ENCODE results near the gene POC1A. TPM values are rescaled to one million over a fixed set of nuclear protein-coding genes. Genes with fewer than 3 reads are reported as not detected.
"Not testable (repeated sequence)": the region's sequence is repeated elsewhere in the genome, so short reads cannot be mapped to it uniquely, and the experiment has no call there.

The POC1A gene
- polyA plus RNA-seq, 3 donors: 7.0 to 8.2 (median 8.1) TPM

DNA sequence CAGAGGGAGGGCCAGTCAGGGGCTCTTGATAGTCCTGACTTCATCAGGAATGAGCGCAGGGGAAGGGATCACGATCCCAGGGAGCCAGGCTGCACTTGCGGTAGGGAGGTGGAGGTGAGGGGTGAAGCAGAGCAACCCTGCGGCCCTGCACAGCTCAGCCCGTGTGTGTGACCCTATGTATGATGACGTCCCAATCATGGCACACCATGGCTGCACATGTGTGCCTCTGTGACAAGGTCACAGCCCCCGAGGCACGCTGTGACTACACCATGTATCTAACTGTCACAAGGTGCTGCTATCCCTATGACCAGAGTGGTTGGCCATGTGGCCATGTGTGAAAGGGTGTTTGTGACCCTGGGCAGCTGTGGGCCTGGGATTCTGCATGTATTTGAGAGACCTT lies 30.5 kb upstream of the POC1A start:
- DNase-seq (ENCODE audit: low read depth in 3 of 3, low spot score in 2 of 3): no peak

DNA sequence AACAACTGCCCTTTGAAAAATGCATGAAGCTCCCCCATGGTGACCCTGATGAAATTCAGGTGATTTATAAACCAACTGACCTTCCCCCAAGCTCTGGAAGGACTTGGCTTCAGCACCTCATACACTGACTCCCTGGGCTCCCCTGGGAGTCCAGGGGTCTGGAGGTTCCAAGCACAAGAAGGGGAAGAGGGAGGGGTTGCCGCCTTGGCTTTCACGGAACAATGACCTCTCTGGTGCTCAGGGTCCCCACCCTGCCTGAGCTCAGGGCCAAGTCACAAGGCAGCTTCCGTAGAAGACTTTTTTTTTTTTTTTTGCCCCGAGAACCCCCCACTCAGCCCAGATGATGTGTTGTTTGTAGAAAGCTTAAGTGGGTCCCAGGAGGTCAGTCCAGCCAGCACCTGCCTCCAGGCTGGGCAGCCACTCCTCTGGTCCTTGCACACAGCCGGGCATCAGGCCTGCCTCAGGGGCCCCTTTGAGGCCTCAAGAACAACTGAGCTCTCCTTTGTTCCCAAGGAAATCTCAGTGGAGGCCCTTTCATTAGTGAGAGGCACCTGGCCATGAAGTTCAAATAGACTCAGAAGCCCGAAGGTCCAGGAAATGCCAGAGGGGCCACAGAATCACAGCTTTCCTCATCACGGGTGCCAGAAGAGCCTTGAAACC lies 29.7 kb upstream of the POC1A start:
- DNase-seq (ENCODE audit: low read depth in 3 of 3, low spot score in 2 of 3): no peak

DNA sequence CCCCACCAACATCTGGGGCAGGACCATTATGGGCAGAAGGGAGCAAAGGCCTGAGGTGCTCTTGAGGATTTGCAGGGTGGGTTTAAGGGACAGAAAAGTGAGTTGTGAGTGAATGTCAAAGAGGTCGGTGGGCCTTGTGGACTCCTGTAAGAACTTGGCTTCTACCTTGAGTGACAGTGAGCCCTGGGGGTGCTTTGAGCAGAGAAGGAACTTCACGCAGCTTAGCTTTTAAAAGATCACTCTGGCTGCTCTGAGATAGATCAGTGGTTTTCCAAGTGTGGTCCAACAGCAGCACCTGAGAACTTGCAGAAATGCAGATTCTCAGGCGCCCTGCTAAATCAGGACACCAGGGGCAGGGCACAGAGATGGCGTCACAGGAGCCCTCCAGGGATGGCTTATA lies 28.5 kb upstream of the POC1A start:
- no peak for DNase-seq (ENCODE audit: low read depth in 3 of 3, low spot score in 2 of 3)

DNA sequence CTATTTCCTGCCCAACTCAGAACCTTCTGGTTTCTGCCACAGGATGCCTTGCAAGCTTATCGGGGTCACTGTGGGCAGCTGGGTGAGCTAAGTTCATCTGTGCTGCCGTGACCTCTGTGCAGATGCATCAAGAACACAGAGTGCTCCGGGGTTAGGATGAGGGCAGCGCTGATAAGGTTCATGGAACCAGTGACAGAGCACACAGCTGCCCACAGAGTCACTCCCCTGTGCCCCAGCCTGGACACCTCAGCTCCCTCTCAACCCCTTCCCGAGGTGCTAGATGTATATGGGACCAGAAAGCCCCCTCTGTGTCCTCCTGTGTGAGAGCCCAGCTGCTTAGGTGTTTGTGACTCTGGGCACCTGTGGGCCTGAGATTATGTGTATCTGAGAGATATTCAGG lies 28.0 kb upstream of the POC1A start:
- no peak for DNase-seq (ENCODE audit: low read depth in 3 of 3, low spot score in 2 of 3)

DNA sequence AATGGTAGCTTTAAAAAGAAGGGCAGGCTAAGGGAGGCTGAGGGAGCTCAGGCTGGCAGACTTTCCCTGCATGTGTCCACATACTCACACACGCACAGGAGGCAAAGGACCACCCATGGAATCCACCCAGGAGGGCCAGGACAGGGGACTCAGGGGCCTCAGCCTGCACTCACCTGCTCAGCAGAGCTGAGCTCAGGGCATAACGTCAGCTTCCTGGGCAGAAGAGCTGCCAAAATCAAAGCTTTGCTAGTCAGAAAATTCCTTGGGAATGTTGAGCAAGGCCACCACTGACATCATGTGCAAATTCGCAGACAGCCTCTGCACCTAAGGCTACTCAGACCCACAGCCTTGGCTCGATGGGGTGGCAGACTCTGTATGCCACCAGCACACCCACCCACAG lies 27.3 kb upstream of the POC1A start:
- no peak for DNase-seq (ENCODE audit: low read depth in 3 of 3, low spot score in 2 of 3)

DNA sequence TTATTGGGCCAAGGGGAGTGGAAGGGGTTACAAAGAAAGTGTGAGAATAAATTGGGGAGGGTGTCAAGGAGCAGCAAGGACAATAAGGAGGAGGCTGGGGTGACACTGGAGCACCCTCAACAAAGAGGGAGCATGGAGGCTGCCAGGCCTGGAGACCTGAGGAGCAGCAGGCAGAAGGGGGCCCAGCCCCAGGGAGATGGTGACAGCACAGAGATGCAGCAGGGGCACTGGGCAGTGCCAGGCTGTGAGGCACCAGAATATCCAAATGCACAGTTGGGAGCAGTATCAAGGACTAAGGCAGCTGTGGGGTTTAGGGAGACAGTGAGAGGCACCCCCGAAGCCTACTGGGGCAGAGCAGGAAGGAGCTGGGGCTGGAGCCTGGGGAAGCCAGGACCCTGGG lies 24.3 kb upstream of the POC1A start:
- DNase-seq (ENCODE audit: low read depth in 3 of 3, low spot score in 2 of 3): no peak

DNA sequence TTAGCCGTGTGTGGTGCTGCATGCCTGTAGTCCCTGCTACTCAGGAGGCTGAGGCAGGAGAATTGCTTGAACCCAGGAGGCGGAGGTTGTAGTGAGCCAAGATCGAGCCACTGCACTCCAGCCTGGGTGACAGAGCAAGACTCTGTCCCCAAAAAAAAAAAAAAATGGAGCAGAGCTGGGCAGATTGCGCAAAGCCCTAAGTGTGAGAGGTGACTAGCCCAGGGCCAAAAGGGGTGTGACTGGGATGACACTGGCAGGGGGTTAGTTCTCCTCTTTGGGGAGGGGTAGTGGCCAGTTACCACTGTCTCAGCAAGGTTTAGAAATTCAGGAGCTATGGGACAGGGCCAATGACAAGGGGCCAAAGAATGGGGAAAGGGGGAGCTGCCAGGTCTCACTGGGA lies 23.9 kb upstream of the POC1A start:
- DNase-seq (ENCODE audit: low read depth in 3 of 3, low spot score in 2 of 3): not testable (repeated sequence)

DNA sequence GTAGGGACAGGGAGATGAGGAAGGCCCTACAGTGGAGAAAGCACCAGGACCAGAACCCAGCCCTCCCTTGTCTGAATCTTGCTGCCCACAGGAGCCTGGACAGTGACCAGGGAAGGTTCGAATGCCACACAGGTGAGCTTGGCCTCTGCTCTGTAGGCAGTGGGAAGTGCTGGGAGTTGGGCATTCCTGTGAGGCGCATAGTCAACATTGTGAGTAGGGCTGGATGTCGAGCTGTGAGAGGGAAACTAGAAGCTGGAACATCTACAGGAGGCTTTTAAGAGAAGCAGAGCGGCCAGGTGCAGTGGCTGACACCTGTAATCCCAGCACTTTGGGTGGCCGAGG lies 23.4 kb upstream of the POC1A start:
- no peak for DNase-seq (ENCODE audit: low read depth in 3 of 3, low spot score in 2 of 3)

DNA sequence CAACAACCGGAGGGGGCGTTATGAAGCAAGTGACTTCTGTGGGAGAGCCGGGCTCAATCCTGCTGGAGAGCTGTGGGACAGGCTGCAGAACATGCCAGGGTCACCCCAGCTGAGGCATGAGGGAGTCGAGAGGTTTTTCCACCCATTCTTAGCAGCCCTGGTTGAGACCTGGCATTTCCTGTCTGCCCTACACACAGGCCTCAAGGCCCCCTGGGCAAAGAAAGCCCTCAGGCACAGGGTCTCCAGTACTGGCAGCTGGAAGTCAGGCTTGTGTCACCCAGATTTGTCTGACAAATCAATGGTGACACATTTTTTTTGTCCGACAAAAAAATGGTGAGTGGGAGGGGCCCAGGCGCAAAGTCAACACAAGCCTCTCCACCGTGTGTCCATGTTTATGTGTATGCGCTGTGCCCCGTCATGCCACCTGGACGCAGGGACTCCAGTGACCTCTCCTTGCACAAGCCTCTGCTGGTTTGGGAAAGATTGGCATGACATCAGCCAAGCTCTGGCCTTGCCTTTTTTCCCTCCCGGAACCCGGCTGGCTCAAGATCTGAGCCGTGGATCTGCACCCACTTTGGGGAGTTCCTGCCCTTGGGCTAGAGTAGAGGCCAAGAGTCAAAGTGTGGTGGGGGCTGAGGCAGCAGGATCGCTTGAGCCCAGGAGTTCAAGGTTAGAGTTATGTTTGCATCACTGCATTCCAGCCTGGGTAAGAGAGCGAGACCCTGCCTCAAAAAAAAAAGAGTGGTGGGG lies 22.9 kb upstream of the POC1A start:
- DNase-seq (ENCODE audit: low read depth in 3 of 3, low spot score in 2 of 3): no peak

DNA sequence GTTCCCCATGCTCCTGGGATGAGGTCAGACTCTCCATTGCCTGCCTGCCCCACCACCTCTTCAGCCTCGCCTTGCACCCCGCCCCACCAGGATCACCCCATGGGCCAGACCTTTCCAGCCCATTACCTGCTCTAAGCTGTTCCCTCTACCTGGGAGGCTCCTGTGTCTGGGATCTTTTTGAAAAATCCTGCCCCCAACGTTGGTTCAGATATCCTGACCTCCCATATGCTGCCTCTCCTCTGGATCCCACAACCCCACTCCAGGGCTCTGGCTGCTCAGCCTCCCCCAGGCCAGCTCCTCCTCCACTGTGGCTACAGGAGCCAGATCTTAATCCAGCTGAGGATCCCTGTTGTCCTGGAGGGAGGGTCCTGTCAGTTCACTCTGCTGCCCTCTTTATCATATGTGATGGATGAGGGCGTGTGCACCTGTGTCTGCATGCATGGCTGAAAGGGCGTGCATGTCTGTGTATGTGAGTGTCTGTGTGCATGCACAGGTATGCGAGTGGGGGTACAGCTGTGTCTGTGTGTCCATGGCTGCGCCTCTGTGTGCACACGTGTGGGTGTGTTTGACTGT lies 22.0 kb upstream of the POC1A start:
- DNase-seq (ENCODE audit: low read depth in 3 of 3, low spot score in 2 of 3): no peak

DNA sequence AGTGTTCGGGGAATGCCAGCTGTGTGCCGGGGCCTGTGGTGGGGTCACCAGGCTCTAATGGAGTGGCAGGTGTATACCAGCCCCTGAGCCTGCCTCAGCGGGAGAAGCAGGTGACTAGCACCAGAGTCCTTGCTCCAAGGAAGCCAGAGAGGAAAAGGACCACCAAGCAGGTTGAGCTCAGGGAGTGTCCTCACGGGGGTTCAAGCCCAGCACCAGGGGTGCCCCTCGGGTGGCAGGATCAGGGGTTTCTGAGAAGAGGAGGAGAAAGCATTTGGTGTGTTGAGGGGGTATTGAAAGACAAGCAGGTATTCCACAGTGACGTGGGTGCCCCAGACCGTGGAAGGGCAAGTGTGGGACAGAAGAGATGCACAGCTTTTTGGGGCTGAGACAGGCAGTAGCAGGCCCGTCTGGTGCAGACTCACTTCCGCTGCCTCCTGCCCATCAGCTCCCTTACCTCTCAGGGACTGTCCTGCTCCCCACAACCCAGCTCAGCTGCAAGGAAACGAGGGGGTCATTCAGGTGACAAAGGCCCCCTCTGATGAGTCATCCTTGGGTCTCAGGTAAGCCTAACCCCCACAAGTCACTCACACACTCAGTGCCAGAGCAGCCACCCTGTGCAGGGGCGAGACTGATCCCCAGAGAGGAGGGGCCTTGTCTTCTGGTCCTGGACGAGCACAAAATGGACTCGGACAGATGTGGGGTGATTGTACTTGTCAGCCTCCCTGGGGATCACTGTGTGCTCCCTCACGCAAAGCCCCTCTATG lies 21.4 kb upstream of the POC1A start:
- DNase-seq (ENCODE audit: low read depth in 3 of 3, low spot score in 2 of 3): no peak

DNA sequence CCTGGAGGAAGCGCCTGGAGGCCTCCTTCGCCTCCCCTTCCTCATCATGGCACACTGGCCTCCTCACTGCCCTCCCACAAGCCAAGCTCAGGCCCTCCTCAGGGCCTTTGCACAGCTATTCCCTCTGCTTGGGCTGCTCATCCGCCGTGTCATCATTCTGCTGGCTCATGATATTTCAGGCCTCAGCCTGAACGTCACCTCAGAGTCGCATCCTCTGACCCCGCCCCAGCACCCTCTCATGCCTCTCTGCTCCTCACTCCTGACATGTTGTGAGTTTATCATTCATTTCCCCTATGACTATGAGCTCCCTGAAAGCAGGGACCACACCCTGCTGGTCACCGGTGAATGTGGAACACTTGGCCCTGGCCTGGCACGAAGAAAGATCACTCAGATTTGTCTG lies 20.7 kb upstream of the POC1A start:
- no peak for DNase-seq (ENCODE audit: low read depth in 3 of 3, low spot score in 2 of 3)

DNA sequence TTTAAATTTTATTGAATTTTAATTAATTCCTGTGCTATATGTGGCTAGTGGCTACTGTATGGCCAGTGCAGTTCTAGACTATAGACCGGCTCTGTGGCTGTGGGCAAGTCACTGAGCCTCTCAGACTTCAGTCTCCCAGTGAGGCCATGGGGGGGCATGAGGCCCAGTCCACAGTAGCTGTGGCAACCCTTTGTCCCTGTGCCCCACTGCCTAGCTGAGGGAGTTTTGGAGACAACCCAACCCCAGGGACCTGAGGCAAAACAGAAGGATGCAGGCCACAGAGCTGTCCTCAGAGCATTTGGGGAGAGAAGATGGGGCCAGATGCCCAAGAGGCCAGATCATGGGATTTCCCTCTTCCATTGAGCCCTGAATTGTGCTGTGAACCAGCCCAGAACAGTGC lies 18.9 kb upstream of the POC1A start:
- no peak for DNase-seq (ENCODE audit: low read depth in 3 of 3, low spot score in 2 of 3)

DNA sequence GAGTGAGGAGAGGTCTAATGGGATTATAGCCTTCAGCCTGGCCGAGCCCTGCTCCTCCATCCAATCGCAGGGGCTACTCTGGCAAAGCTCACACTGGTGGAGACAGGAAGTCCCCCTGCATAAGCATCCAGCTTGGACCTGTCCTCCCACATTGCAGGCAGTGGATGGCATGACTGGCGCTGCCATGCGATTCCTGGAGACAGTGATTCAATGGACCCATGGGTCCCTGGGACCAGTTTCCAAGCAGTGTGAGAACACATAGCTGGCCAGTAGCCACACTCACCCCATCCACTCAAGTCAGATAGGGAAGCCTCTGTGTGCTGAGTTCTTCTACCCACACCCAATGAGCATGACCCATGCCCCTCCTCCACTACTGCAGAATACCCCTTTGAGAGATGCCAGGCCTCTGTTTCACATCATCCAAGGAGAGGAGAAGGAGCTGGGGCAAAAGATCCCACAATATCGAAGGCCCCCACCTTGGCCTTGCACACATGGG lies 18.1 kb upstream of the POC1A start:
- no peak for DNase-seq (ENCODE audit: low read depth in 3 of 3, low spot score in 2 of 3)

DNA sequence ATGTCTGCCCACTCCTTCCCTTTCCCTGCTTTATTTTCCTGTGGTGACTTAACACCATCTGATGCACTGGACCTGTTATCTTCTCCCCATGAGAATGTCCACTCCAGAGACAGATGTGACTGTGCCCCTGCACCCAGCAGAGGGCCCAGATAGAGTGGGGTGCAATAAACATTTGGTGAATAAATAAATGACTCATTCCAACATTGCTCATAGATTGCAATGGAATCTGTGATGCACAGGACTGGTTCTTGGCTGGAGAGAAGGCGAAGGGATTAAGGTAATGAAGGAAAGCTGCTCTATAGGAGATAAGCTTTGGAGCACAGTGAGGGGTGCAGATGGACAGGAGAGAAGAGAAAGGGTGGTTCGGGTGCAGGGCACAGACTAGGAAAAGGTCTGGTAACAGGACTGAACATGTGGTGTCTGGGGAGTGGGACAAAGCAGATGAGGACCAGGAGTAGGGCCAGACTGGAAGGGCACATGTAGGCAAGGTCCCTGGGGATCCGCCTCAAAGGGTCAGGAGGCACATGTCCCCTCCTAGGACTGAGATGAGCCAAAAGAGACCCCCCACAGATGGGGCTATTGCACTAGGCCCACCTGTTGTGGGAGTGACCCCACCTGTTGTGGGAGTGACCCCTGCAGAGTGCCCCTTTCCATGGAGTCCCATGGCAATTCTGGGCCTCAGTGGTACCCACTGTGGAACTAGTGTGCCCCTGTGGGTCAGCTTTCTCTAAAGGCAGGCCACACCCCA lies 17.5 kb upstream of the POC1A start:
- no peak for DNase-seq (ENCODE audit: low read depth in 3 of 3, low spot score in 2 of 3)

DNA sequence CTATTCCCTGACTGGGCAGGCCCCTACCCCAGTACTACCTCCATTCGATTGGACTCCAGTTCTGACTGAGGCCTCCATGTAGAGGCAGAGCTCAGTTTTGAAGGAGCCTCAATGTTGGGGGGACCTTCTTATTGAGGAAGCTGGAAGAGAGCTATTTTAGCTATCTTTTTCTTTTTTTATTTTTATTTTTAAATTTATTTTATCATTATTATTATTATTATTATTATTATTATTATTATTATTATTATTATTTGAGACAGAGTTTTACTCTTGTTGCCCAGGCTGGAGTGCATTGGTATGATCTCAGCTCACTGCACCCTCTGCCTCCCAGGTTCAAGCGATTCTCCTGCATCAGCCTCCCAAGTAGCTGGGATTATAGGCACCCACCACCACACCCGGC lies 16.0 kb upstream of the POC1A start:
- DNase-seq (ENCODE audit: low read depth in 3 of 3, low spot score in 2 of 3): not testable (repeated sequence)

DNA sequence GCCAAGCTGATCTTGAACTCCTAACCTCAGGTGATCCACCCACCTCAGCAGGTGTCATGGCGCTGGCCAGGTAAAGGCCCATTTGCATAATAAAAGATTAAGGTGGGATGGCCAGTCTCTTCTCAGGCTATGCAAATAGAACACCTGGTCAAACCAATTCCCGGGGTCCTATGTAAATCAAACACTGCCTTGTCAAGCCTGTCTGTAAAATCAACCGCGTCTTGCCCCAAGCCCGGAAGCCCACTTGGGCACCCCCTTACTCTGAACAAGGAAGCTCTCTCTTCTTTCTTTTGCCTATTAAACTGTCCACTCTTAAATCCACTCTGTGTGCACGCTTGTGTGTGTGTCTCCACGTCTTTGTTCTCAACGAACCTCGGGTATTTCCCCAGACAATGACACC lies 13.0 kb upstream of the POC1A start:
- no peak for DNase-seq (ENCODE audit: low read depth in 3 of 3, low spot score in 2 of 3)

DNA sequence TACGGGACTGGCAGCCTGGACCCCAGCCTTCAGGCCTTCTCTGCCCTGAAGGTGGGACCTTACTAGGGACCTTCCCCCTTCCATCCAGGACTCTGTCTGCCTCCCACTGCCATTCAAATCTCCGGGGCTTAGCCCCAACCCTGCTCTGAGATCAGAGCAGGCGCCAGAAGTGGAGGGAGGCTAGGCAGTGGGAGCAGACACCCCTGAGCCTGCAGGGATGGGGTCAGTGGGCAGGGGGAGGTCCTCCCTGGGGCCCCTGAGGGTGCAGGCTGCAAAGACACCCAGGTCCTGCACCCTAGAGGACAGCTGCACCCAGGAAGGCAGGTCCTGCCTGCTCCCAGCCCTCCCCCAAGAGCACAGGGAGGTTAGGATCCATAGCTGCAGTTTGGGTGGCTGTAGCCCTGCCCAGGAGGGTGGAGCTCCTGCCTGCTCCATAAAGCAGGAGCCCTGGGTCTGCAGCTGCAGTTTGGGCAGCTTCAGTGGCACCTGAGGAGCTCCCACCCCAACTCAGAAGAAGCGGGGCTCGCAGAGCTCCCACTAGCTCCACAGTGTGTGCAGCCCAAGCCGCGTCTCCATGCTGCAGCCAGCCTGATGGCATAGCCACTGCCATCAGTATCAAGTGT lies 8.1 kb upstream of the POC1A start:
- no peak for DNase-seq (ENCODE audit: low read depth in 3 of 3, low spot score in 2 of 3)

DNA sequence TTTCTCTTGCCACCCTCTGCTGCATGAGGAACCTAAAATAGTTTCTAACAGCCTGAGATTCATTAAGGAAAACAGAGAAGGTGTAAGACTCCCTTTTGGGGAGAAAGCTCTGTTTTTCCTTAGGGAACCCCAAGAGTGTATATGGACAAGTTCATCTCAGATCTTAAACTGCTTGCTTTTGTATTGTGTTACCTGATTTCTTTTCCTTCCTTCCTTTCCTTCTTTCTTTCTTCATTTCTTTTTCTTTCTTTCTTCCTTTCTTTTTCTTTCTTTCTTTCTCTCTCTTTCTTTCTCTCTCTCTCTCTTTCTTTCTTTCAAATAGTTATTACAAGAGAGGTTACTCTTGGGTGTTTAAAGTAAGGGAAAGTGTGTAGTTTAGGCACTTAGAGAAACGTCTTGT lies 5.3 kb upstream of the POC1A start:
- no peak for DNase-seq (ENCODE audit: low read depth in 3 of 3, low spot score in 2 of 3)

DNA sequence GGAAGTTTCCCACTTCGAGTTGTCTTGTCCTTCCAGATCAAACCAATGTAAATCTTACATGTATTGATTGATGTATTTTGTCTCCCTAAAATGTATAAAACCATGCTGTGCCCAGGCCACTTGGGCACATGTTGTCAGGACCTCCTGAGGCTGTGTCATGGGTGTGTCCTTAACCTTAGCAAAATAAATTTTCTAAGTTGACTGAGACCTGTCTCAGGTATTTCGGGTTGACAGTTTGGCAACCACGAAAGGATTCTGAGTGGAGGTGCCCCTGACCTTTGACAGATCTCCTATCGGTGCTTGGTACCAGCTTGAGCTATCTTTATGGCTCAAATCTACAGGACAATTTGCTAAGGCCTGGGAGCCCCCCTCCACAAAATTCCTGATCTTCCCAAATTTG lies 1.7 kb upstream of the POC1A start:
- no peak for DNase-seq (ENCODE audit: low read depth in 3 of 3, low spot score in 2 of 3)

Data from right renal cortex interstitium (tissue), 3 donors.